Activated CD4-positive, alpha-beta T cell treated with anti-CD3 and anti-CD28 coated beads, Interleukin-2, Interleukin-4, amounts not matched to agents 100 ng/mL and 50 ng/mL, durations not matched to agents 16 hours and 8 hours (primary cell): ENCODE measurements around the gene PTPRN2.

Source experiments
- DNase-seq: peaks from one replicate; pipeline ENCODE4 v3.0.0-alpha.2; 2020; ENCODE audit warnings: low spot score

Gene PTPRN2

DNA sequence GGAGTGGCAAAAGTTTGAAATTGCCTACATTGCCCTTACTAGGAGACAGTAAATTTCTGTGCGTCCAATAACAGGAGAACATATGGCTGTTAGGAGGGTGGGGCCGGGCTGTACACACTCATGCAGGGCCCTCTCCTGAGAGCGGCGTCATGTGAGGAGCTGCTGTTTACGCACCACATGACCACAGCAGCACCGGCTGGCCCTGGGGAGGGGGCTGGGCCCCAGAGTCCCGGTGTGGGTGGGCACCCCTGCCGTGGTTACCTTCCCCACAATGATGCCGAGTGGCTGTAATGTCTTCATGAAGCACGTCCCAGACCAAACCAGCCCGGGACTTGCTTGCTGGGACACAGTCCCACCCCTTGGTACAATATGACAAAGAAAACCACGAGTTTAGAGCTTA is 942.1 kb downstream of the PTPRN2 start:
- no peak for DNase-seq

DNA sequence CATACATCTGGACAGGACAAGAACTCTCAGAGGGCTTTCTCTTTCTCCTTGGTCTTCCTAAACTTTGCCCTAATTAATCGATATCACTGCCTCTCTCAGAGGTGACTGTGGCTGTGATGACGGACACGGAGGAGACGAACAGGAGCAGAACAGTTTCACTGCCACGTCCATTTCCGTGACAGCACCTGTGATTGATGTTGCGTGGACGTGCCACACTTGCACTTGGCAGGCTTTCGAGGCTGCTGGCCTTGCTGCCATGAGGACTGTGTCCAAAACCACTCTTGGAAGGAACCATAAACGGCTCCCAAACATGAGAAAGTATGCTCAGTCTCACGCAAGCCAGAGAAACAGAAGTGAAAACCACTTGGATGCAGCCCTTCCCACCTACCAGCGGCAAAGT is 942.7 kb downstream of the PTPRN2 start:
- DNase-seq = no peak

DNA sequence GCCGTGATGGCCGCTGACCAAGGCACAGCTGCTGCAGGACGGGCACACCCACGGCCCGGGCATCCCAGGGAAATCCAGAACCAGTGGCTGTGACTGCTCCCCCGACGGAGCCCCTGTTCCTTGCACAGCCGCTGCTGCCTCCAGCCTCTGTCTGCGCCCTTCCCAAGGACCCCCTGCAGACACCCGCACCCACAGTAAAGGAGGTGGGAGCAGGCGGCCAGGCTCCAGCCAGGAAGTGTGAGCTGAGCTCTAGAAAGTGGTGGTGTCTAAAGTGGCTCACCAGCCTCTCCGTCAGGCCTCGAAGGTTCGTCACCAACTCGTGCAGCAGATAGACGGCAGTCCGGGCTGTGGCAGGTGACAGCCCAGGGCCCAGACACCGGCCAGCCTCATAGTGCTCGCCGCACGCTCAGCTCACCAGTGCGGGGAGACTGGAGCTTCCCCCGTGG is 944.1 kb downstream of the PTPRN2 start:
- no peak for DNase-seq

DNA sequence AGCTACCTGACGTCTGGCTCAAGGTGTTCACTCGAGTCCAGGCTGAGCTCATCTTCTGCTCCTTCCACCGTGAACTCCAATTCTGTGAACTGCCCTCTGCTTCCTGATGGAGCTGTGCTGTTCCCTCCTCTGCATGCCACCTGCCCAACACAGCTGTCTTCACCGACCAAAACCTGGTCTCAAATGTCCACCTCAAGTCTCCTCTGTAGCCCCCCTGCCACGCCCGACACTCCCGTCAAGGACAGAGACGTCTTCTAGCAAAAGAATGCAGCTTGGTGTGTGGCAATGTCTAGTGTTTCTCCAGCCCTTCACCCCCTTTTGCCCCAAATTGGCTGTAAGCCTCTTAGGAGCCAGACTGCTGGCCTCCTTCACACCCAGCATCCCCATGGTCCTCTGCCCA is 945.8 kb downstream of the PTPRN2 start:
- no peak for DNase-seq

DNA sequence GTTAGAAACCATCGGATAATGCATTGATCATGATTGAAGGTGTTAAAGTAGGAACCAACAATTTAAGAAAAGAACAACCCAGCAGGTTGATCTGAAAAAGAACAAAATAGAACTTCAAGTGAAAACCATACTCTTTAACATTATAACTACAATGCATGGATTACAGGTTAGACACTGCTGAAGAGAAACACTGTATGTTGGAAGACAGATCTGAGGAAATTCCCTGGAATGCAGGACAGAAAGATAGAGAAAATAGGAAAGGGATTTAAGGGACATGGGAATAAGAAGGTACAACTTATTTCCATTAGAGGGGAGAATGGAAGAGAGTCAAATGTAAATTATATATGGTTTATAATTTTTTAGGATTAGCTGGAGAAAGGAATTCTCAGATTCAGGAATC is 947.5 kb downstream of the PTPRN2 start:
- DNase-seq = no peak

DNA sequence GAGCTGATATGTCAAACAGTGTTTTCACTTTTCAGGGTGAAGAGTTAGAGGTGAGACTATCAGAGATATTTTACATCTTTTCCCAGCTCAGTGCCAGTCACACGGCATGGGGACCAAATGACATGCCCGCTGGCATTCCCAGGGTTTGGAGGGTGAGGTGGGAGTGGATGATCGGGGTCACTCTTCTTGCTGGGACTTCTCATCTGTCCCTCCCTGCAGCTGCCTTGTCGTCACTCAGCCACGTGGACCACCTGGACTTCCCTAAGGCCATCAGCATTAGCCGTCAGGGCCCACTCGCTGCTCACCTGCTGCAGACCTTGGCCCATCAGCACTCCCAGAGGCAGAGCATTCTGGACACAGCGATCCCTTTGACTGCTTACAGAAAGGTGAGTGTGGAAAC is 949.1 kb downstream of the PTPRN2 start:
- DNase-seq = no peak

DNA sequence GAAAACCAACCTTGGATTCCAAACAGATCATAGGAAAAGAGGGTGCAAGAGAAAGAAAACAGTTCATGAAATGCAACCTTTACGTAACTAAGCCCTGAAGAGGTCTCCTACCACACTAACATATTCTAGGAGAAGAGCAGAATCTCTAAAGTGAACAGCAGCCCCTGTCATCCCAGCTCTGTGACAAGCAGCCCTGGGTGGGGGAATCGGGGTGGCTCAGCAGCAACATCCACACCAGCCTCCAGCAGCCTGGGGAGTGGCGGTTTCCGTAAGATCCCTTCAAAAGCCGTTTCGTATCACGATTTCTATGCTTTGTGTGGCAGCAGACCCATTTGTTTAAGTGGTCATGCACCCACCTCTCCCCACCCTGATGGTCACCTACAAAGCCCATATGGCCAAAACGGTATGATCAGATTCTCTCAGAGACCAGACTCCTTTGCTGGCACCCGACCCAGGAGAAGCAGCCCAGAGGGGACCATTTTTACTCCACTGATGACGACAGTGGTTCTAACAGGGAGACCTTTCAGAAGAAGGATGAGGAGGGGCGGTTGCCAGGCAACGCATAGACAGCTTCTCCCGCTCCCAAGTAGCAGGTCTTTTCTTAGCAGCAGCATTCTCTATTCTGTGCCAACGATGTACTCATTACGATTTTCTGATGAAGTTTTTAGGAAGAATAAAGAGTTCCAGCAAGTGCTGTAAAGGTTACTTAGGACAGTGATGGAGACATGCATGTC is 950.2 kb downstream of the PTPRN2 start:
- no peak for DNase-seq

DNA sequence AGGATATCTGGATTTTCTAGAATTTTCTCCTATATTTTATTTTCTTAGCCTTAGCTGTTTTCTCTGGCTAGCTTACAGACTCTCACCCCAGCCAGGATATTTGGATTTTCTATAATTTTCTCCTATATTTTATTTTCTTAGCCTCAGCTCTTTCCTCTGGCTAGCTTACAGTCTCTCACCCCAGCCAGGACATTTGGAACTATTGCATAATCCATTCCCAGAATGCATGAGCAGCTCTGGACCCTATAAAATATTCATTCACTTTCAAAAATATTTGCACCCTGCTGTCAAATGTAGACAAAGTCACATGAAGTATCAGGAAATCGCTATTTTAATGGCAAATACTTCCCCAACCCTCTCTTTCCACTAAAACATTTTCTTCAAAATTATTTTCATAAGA is 952.0 kb downstream of the PTPRN2 start:
- no peak for DNase-seq

DNA sequence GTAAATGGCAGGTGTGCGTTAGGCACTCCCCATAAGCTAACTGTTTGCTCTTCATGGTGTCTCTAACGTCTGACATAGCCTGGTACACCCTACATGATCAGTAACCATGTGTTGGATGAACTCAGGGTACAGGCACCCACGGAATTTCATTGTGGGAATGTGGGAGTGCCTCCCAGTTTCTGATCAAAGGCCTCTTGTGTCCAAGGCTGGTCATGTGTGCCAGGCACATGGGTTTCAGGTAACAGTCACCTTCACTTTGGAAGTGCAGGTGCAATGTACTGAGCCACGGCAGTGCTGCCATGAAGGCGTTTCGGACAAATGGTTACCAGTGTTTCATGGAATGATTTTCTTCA is 952.5 kb downstream of the PTPRN2 start:
- no peak for DNase-seq

DNA sequence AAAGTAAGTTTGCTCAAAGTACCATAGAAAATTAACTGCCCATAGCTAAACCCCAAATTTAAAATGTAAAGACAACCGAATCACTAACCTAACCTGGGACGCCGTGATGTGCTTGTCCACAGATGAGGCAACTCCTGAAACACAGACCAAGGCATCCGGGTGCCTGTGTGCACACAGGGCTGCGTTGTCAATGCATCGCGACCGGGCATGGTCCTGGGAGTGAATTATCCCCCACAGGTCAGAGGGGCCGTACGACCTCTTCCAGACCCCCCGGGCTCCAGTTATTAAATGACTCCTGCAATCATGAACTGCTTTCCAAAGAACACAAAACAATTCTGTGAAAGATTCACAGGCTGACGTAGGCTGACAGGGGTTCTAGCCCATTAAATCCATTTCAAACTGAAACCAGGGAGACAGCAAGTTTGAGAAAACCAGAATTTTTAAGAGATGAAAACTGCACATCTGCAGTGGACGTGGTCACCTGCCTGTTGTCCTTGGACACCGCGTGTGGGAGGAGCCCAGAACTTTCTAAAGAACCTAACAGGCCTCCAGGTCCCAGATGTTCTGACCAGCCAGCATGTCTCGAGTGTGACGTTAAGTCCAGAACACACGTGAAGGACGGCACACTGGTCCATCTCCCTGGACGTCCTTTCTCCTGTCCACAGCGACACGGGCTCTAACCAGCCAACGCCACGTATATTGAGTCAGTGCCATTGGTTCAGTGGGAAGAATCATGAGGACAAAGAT is 953.0 kb downstream of the PTPRN2 start:
- DNase-seq = no peak

DNA sequence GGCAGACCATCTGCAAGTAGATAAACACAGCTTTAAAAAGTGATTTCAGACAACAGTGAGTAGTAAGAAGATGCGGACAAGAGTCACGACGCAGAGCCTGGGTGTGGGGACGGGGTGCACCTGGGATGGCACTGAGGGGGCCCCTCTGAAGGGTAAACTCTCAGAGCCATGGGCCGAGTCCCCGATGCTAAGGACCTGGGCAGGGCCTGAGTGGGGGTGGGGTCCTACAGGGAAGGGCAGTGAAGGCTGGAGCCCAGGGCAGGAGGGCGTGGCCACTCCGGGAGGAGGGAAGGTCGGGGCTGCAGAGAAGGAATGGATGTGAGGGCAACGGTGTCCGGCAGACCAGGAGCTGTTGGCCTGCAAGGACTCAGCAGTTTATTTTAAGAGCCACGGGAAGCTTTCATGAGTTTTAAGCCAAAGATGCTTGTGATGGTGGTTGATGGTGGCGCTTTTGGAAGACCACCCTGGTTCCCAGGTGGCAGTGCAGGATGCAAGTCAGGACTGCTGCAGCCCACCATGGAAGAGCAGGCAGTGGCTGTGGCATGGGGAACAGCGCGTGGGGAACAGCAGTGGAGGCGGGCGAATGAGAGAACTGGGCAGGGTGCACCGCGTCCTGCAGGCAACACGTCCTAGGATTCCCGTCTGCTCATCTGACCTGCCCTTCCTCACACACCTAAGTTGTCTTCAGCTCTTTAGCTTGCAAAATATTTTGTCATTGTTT is 954.0 kb downstream of the PTPRN2 start:
- DNase-seq = no peak

DNA sequence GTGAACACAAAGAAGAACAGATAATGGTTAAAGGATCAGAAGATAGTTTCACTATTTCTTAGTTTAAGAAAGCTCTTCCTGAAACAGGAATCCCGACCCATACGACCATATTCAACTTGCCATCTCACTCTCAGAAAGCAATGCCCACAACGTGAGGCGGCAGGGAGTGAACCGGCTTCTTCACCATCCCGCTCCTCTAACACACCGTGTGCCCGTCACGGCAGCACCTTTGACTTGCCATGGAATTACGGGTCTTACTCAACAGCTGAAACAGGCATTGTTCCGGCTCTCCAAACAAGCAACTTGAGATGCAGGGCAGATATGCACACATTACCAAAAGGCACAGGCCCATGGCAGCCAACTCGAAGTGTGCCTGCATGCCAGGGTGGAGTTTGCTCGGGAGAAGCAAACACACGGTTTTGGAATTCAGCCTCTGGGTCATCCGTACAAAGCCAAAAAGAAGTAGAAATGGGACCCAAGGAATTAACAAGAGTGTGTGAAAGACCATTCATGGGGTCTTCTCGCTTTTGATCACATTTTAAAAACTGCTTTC is 957.2 kb downstream of the PTPRN2 start:
- no peak for DNase-seq

DNA sequence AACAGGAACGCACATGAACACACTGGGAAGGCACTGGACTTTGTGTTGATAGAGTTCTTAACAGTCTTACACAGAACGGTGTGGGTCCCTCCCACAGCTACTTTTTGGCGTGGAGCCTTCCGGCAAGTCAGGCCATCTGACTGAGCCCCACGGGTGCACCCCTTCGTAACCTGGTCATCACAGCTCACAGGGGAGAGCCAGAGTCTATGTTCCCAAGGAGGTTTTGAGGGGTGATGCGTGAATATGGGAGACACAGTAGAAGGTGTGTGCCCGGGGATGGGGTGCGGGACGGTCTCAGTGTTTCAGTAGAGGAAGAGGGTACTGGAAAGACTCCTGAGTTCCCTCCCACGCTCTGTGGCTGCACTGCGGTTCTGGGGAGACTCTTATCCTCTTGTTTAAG is 959.2 kb downstream of the PTPRN2 start:
- DNase-seq = no peak

DNA sequence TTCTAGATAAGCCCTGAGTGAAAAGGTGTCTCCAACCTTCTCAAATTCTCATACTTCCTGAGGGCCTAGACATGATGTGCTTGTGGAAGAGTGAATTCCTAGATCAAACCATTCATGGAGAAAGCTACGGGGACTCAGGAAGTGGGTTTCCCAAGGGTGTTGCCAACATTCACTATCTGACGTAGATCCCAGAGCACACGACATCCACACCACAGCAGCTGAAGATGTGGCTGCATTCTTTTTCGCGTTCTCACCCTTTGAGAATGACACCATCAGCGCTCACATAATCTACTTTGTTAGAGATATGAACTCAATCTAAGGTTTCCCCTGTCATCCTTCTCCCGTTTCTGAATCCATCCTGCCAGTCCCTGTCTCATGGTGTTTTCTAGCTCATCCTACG is 960.0 kb downstream of the PTPRN2 start:
- DNase-seq = no peak

DNA sequence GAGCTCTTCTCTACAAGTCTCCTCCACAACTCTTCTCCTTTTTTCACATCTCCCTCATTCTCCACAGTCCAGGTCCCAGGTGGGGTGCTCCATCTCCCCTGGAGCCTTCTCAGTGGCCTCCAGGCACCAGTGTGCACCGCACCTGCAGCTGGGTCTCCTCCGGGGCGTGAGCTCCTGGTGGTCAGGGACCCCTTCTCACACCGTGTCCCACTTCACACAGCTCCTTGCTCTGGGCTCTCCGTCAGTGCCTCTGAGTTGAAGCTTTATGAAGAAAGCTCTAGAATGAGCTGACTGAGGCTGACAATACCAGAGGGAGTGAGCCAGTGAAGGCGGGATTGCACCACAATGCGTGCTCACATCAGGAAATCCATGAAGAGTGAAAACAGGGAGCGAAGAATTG is 960.6 kb downstream of the PTPRN2 start:
- DNase-seq = no peak

DNA sequence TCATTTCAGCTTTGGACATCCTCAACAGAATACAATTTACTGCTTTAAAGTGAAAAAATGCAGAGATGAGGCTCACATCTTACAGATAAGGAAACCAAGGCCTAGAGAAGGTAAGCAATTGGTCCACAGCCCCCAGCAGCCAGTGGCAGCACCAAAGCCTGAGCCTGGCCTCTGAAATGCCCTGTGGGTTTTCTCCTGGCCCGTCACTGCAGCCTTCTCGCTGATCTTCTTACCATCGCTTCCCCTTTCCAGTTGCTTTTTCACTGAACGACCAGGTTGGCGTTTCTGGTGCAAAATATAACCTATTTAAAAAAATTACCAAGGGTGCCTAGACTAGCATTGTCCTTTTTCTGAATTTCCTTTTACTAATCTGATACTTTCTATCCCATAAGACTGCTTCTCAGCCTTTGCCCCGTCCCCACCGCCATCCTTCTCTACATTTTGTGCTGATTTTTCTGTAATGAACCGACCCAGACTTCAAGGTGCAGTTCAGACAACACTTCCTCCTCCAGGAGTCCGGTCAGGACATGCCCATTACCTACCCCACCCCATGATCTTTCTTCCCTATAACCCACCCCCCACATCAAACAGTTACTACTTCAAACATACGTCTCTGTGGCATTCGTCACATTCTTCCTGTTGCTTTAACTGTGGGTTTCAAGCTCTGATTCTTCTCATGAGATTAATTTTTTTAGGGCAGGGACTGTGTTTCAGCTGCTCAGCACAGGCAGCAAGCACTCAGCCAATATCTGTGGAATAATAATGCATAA is 961.5 kb downstream of the PTPRN2 start:
- DNase-seq = no peak

DNA sequence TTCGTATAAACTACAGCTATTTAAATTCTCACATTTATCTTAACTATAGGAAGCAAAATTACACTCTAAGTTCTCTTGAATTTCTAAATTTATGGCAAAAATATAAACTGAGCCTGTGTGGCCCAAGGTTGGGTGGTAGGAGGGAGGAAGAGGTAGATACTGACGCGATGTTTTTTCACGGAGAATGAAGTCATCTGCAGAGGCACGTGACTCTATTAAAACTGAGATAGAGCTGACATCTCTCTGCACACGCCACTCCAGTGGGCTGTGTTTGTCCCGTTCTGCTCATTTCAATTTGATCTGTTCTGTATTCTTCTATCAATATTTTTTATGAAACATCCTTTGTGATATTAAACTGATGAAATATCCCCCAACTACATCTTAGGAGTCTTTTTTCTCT is 964.1 kb downstream of the PTPRN2 start:
- no peak for DNase-seq

DNA sequence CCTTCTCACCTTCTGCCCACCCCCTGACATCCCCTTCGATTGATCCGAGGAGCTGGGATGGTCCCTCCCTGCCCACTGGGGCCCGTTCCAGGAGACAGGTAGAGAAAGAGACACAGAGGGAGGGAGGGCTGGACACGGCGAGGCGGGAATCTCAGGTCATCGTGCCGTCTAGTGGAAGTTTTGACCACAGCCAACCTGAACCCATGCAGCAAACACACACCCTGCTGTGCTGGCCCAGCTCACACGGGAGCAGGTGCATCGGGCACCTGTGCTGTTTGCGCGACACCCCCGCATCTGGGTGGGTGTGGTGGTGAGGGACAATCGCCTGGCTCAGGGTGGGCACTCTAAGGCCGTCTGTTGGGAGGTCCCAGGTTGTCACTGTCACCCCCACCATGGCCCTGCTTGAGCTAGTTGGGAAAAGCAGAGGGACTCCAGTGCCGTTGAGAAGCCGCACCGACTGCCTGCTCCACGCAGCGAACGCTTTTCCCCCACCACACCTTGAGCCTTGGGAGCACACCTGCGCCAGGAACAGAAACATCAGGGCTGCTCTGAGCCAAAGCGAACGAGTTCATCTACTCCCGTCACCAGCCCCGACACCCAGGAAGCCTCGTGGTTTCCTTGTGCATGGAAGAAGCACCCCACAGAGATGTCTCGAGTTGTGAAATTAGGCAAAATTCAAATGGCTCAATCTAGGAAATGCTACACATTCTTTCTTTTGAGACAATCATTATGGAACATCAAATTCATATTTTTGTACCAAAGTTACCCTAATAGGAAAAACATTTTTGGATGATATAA is 965.0 kb downstream of the PTPRN2 start:
- no peak for DNase-seq

DNA sequence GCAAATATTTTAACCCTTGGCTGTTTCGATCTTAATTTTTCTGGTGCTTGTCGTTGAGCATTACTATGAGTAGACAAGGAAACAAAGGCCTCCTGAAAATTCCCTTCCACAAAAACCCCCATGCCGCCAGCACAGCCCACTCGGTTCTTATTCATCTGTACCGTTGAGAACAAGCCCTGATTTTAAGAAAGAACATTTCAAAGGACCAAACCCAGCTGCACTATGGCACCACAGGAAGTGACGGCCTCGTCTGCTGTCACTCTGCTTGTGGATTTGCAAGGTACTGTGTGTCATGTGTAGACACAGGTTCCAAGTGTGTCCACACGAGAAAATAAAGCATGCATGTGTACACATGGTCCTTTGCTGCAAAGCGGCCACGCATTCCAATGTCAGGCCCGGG is 965.6 kb downstream of the PTPRN2 start:
- no peak for DNase-seq

DNA sequence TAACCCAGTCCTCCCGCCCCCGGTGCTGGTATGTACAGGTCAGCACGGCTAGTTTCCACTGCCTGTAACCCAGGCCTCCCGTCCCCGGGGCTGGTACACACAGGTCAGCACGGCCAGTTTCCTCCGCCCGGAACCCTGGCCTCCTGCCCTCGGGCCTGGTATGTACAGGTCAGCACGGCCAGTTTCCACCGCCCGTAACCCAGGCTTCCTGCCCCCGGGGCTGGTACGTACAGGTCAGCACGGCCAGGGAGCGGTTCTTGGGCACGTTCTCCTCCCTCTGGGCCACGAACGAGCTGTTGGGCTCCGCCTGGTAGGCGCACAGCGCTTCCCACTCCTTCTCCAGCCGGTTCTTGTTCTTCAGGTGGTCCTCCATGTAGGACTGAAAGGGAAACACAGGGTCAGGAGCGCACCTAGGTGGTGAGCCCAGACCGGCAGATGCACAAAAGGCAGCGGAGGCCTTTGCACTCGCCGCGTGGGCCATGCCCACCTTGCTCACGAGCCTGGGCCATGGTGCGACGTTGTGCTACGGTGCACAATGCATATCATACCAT is 966.4 kb downstream of the PTPRN2 start:
- DNase-seq = no peak

DNA sequence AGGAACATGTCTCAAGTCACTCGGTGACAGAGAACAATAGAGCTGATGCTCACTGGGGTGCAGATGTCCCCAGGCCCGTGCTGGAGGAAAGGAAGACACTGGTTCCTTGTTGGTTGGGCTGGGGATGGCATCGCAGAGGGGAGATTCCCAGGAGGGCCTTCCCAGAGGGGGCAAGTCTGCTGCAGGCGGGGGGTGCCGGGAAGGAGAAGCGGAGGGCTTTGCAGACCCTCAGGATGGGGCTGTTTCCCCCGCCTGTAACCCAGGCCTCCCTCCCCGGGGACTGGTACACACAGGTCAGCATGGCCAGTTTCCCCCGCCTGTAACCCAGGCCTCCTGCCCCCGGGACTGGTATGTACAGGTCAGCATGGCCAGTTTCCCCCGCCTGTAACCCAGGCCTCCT is 967.0 kb downstream of the PTPRN2 start:
- DNase-seq = no peak
